KOPT-K1 (cell line): ENCODE measurements around the gene PLEKHA8.

Experiments
- H3K27ac ChIP-seq: fragments of 200-600 bp; sonication (generic); 2 replicates; pipeline ENCODE4 v1.5.1; 2016; ENCODE audit warnings: antibody characterized with exemption, mild to moderate bottlenecking, low read depth, low read length; ENCODE audit not compliant: poor library complexity, severe bottlenecking
- H3K36me3 ChIP-seq: fragments of 200-600 bp; sonication (generic); 2 replicates; pipeline ENCODE4 v1.5.1; 2017; ENCODE audit warnings: antibody characterized with exemption, mild to moderate bottlenecking, low read length, moderate library complexity; ENCODE audit not compliant: insufficient read depth
- H3K9me3 ChIP-seq: fragments of 200-600 bp; sonication (generic); 2 replicates; pipeline ENCODE4 v1.5.1; 2017; ENCODE audit warnings: antibody characterized with exemption, low read length, mild to moderate bottlenecking; ENCODE audit not compliant: insufficient read depth, poor library complexity, severe bottlenecking

Gene PLEKHA8

DNA sequence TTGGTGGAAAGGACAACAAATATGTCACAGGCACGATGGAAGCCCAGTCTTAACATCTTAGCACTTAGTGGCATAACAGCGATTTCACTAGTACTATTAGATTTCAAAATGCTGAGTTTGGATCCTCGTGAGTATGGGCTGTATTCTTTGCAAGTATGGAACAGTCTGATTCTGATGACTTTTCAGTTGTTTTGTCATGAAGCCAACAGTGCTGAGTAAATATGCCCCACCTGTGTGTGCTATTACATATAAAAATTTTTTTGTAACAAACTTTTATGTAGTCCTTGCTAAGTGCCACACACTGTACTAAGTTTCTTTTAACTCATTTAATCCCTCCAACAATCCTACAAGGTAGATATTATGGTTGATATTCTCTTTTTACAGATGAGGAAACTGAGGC, 137.4 kb downstream of the PLEKHA8 start:
- Histone ChIP-seq H3K36me3 (no peaks in the 10 kb centered on the region), H3K27ac (no peak overlapping the region), H3K9me3 (no peaks in the 10 kb centered on the region)

DNA sequence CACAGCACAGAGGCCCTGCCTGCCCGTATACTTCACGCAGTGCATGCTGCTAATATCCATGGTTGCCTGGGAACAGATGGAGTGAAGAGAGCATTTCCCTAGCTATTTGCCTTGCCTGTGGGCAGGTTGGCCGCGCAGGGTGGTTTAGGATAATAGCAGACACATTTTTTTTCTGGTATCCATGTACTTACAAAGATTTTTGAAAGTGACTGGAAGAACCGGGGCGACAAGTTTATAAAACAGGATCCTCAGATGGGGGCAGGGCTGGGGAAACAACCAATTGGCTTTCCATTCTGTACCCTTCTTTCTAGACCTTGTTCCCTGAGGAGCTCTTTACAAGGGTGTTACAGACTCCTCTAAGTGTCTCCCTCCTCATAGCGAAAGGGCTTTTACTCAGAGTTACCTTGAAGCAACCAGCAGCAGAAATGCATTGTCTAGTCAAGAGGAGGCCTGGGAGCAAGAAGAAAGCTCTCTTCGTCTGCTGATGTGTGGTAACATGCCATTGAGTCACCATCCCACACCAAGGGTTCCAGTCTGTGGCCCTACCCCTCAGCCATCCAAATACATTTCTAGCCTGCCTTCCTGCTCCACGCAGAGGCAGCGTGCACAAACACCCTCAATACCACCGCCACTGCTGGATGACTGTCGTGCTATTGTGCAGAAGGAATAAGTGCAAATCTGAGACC, 138.1 kb downstream of the PLEKHA8 start:
- Histone ChIP-seq H3K36me3 (no peaks in the 10 kb centered on the region), H3K9me3 (no peaks in the 10 kb centered on the region), H3K27ac (no peak overlapping the region)

DNA sequence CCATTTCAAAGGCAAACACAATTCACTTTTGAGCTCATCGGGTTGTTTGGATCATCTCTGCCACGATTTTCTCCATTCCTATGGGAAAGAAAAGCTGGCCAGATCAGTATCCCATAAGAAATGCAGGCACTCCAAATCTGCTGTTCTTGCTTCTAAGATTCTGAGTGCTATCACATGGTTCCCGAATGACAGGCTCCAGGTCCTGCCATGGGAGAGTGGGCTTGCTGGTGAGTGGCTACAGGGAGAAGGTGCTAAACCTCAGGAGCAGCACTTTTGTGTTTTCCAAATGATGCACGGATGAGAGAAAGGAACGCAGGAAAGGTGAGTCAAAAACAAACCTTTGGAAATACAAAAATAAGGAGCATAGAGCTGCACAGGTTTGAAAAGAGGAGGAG, 138.6 kb downstream of the PLEKHA8 start:
- H3K36me3 ChIP-seq = no peaks in the 10 kb centered on the region
- no peaks in the 10 kb centered on the region for H3K9me3 ChIP-seq
- H3K27ac ChIP-seq = no peak overlapping the region

GRCh38 chr7:30167901-30168300, 139.7 kb downstream of the PLEKHA8 start:
- Histone ChIP-seq H3K36me3 (no peaks in the 10 kb centered on the region), H3K9me3 (no peaks in the 10 kb centered on the region), H3K27ac (no peak overlapping the region)

- H3K36me3 ChIP-seq = no peaks in the 10 kb centered on the region
- H3K9me3 ChIP-seq = no peaks in the 10 kb centered on the region
- H3K27ac ChIP-seq = no peak overlapping the region
Measured at GRCh38 chr7:30168835-30169573, 140.8 kb downstream of the PLEKHA8 start.

DNA sequence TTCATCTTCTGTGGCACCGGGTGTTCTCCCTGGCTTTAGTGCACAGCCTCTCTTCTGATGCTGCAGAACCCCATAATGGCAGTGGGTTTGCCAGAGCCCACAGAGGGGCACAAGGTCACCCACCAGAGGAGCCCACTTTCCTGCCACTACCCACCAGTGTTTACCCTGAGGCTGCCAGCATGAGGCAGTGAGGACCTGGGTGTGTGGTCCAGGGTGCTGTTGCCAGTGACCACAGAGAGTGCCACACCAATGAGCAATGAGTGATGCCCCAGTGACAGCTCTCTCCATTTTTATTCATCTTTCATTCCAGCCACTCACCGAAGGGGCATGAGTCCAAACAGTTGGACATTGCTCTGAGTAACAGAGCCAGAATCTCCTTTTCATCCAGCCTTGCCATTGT, 141.4 kb downstream of the PLEKHA8 start:
- H3K27ac ChIP-seq = no peak overlapping the region
- no peaks in the 10 kb centered on the region for H3K36me3 ChIP-seq
- H3K9me3 ChIP-seq = no peaks in the 10 kb centered on the region

GRCh38 chr7:30170476-30171205, 142.4 kb downstream of the PLEKHA8 start:
- no peak overlapping the region for H3K27ac ChIP-seq
- no peaks in the 10 kb centered on the region for H3K36me3 ChIP-seq
- H3K9me3 ChIP-seq = no peaks in the 10 kb centered on the region

DNA sequence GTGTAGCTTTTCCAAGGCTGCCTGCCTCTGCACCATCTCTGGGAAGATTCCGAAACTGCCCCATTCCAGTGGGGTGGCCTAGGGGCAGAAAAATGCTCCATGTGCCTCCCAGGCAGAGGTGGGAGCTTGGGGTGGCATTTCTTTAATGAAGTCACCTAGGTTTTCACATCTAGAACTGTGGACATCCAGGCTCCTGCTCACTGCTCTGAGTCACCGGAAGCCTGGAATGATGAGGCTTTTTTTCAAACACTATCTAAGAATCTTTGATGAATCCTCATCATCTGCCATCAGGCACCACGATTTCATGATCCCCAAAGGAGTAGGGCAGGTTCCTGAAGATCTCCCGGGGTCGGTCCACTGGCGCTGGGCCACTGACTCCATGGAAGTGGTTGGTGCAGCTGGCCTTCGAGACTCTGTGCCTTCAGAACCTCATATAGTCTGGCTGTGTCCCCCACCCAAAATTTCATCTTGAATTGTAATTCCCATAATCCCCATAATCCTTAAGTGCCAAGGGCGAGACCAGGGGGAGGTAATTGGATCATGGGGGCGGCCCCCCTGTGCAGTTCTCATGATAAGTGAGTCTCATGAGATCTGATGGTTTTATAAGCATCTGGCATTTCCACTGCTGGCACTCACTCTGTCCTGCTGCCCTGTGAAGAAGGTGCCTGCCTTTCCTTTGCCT, 143.7 kb downstream of the PLEKHA8 start:
- Histone ChIP-seq H3K27ac (no peak overlapping the region), H3K36me3 (no peaks in the 10 kb centered on the region), H3K9me3 (no peaks in the 10 kb centered on the region)

GRCh38 chr7:30172451-30172850, 144.2 kb downstream of the PLEKHA8 start:
- H3K27ac ChIP-seq = no peak overlapping the region
- H3K36me3 ChIP-seq = no peaks in the 10 kb centered on the region
- no peaks in the 10 kb centered on the region for H3K9me3 ChIP-seq

GRCh38 chr7:30173058-30173897, 145.1 kb downstream of the PLEKHA8 start:
- Histone ChIP-seq H3K9me3 (no peaks in the 10 kb centered on the region), H3K27ac (no peak overlapping the region), H3K36me3 (no peaks in the 10 kb centered on the region)

GRCh38 chr7:30175180-30175579, 147.0 kb downstream of the PLEKHA8 start:
- Histone ChIP-seq H3K27ac (no peak overlapping the region), H3K36me3 (no peaks in the 10 kb centered on the region), H3K9me3 (no peaks in the 10 kb centered on the region)

- H3K9me3 ChIP-seq = no peaks in the 10 kb centered on the region
- H3K36me3 ChIP-seq = no peaks in the 10 kb centered on the region
- H3K27ac ChIP-seq = no peak overlapping the region
Measured at GRCh38 chr7:30175636-30176147, 147.5 kb downstream of the PLEKHA8 start.

DNA sequence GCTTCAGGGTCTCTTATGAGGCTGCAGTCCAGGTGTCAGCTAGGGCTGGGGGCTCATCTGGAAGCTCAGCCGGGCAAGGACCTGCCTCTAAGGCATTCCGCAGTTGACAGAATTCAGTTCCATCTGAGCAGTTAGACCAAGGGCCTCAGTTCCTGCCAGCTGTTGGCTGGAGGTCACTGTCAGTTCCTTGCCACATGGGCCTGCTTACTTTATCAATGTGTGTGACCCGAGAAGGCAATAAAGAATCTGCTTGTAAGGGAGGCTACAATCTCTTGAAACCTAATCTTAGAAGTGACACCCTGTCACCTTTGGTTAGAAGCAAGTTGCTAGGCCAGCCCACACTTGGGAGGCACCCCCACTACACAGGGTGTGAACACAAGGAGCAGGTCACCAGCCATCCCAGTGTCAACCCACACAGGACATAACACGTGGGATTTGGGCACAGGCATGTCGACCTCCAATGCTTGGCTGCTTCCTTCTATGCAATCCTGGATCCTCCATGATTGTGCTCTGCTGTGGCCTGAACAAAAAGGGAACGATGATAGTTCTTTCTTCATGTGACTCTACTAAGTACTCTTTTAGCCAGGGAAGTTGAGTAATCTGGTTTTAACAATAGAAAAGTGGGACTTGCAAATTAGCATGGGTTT, 148.4 kb downstream of the PLEKHA8 start:
- H3K27ac ChIP-seq = no peak overlapping the region
- H3K36me3 ChIP-seq = no peaks in the 10 kb centered on the region
- H3K9me3 ChIP-seq = no peaks in the 10 kb centered on the region

- Histone ChIP-seq H3K27ac (no peak overlapping the region), H3K9me3 (no peaks in the 10 kb centered on the region), H3K36me3 (no peaks in the 10 kb centered on the region)
Measured at GRCh38 chr7:30177186-30177585, 149.0 kb downstream of the PLEKHA8 start.
